Mesothelial cell of epicardium (in vitro differentiated cells): Measurements from ENCODE around the gene ANP32E. TPM values are rescaled to one million over a fixed set of nuclear protein-coding genes. Genes with fewer than 3 reads are reported as not detected.

ENCODE experiments used
- DNase-seq, 2 experiments: peaks; one replicate each; pipeline ENCODE4 v3.0.0; 2021; ENCODE audit warnings: low spot score in 2 of 2; ENCODE audit not compliant: unreplicated experiment in 2 of 2
- H3K27ac Mint-ChIP-seq: 2 replicates; pipeline ENCODE4 v1.8.0; 2021; ENCODE audit warnings: mixed read lengths
- H3K27me3 Mint-ChIP-seq: 2 replicates; pipeline ENCODE4 v1.8.0; 2021; ENCODE audit warnings: low read depth, mixed read lengths
- H3K36me3 Mint-ChIP-seq: 2 replicates; pipeline ENCODE4 v1.8.0; 2021; ENCODE audit warnings: mixed read lengths
- H3K4me1 Mint-ChIP-seq: 2 replicates; pipeline ENCODE4 v1.8.0; 2021; ENCODE audit warnings: mixed read lengths
- H3K4me3 Mint-ChIP-seq: 2 replicates; pipeline ENCODE4 v1.8.0; 2021; ENCODE audit warnings: mild to moderate bottlenecking, moderate library complexity, mixed read lengths
- H3K9me3 Mint-ChIP-seq: 2 replicates; pipeline ENCODE4 v1.8.0; 2021; ENCODE audit warnings: mixed read lengths
- CTCF ChIP-seq: fragments of 200-600 bp; sonication (generic); IDR thresholded peaks from one replicate; pipeline ENCODE4 v1.5.0; 2021; ENCODE audit warnings: antibody characterized with exemption; ENCODE audit not compliant: unreplicated experiment
- total RNA-seq: library from RNA; stranded (reverse); gene quantifications from 3 replicates; pipeline ENCODE4 v1.2.1, GENCODE V29; 2021

Gene ANP32E
- total RNA-seq = 50.2 to 56.6 TPM (median 56.2 TPM) in 3 replicates

DNA sequence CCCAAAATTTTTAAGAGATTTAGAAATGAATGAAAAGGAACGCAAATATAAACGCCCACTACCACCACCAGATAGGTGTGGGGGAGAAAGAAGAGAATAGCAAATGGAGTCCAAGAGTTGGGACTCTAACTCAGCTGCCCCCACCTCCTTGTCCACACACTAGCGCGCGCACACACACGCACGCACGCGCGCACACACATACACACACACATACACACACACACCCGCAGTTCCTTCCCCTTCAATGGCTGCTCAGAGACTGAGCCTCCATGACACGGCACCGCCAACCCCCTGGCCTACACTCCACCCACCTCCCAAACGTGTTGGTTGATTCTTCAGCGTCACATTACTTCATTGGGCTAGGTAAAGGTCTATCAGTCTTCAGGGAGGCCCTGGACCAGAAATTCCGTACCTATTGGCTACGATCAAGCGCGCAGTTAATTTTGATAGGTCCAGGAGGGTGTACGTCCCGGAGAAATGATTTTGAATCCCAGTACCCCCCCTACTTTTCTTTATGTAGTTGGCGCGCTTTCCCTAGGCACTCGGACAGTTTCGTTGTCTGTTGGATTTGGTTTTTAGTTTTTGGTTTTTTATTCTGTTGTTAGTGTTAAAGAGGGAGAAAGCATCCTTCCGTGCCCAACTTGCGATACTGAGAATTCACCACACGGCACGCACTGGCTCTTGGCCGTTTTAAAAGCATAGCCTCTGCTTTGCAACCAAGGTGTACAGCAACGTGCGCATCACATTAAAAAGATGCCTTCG is at the start of gene ANP32E:
TSS of gene ANP32E (minus strand) at position 261 of the 762 bp plus-strand sequence. CDS start 326 bp downstream, outside the sequence.
- TF ChIP-seq CTCF = no peak
- H3K27me3 Mint-ChIP-seq = no peaks in the 10 kb centered on the region
- no peaks in the 10 kb centered on the region for H3K9me3 Mint-ChIP-seq
- H3K36me3 Mint-ChIP-seq = no peaks in the 10 kb centered on the region
- peak within 1 kb of the TSS; percentile 98 for H3K27ac Mint-ChIP-seq
- DNase-seq = peak; percentile 76 to 89
- H3K4me3 Mint-ChIP-seq = no peak within 1 kb of the TSS
- peaks cover 15% of the 10 kb centered on the region for H3K4me1 Mint-ChIP-seq

DNA sequence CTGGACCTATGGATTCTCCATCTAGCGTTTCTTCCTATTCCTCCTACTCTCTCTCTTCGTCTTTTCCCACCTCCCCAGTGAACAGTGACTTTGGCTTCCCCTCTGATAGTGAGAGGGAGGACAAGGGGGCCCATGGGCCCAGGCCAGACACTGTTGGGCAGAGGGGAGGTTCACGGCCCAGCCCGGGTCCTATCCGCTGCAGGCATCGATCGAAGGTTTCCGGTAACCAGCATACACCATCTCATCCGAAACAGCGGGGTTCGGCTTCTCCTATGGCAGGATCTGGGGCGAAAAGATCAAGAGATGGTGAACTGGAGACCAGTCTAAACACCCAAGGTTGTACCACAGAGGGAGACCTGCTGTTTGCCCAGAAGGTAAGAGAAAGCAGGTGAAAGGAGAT is 47.3 kb upstream of the ANP32E start:
- peaks cover 25% of the 10 kb centered on the region for H3K27me3 Mint-ChIP-seq
- peak overlapping the region; percentile 74 for H3K4me3 Mint-ChIP-seq
- peak overlapping the region; percentile 31 for H3K27ac Mint-ChIP-seq
- peaks cover 30% of the 10 kb centered on the region for H3K4me1 Mint-ChIP-seq
- no peak for DNase-seq
- no peaks in the 10 kb centered on the region for H3K9me3 Mint-ChIP-seq
- H3K36me3 Mint-ChIP-seq = peaks cover 12% of the 10 kb centered on the region
- no peak for TF ChIP-seq CTCF

DNA sequence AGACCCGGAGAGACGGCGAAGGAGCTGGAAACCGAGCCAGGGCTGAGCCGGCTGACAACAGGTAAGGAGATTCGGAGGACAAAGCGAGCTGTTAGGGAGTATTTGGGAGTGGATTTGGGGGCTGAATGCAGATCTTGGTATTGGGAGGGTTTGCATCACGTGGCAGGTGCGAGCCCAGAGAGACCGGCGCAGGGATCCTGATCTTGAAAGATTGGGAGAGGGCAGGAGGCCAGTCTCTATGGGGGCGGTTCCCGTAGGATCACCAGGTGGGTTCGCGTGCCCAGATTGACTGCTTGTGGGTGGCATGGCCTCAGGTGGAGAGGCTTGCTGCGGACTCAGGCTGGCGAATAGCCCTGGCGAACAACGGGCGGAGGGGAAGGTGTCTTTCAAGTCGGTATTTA is 46.6 kb upstream of the ANP32E start:
- no peaks in the 10 kb centered on the region for H3K9me3 Mint-ChIP-seq
- peaks cover 24% of the 10 kb centered on the region for H3K27me3 Mint-ChIP-seq
- H3K27ac Mint-ChIP-seq = peak overlapping the region; percentile 87
- H3K36me3 Mint-ChIP-seq = peaks cover 12% of the 10 kb centered on the region
- H3K4me3 Mint-ChIP-seq = peak overlapping the region; percentile 74
- peaks cover 34% of the 10 kb centered on the region for H3K4me1 Mint-ChIP-seq
- peak in 1 of 2 experiments; percentile 53 for DNase-seq
- no peak for TF ChIP-seq CTCF

DNA sequence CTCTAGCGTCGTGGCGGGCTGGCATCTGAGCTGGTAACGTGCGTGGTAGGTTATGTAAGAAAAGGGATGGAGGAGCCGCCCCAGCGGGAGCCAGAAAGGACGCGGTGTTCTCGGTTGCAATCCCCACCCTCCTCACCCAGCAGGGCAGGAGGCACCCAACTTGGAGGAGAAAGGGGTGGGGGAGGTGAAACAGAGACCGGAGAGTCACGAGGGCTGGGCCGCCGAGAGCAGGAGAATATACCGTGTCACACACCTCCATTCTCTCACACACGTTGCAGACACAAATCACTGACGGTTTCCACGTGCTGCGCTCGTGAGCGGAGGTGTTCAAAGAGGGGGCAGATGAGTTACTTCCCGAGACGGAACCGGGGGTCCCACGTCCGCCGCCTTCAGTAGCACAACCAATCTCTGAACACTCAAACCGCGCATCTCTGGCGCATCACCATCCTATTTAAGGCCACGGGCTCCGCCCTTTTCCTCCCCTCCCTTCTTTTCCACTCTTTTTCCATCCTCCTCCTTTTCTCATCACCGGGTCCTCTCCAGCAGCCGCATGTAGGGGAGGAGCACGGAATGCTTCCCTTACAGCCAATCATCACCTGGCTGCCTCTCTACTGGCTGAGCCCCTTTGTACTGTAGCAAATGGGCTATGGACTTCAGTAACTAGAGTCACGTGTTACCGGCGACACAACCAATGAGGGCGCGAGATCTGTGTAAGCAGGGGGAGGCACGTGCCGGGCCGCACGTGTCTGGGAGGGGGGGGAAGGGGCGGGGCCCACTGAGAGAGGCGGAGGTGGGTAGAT is 46.0 kb upstream of the ANP32E start, which contains the start of gene CIART:
TSS of gene CIART (plus strand) at position 797 of the 800 bp plus-strand sequence. CDS start 714 bp downstream, outside the sequence.
- no peaks in the 10 kb centered on the region for H3K9me3 Mint-ChIP-seq
- TF ChIP-seq CTCF = no peak
- peaks cover 34% of the 10 kb centered on the region for H3K4me1 Mint-ChIP-seq
- DNase-seq = peak; percentile 75 to 81
- peak within 1 kb of the TSS; percentile 88 for H3K27ac Mint-ChIP-seq
- H3K27me3 Mint-ChIP-seq = peaks cover 23% of the 10 kb centered on the region
- H3K36me3 Mint-ChIP-seq = peaks cover 13% of the 10 kb centered on the region
- H3K4me3 Mint-ChIP-seq = peak within 1 kb of the TSS; percentile 74

GRCh38 chr1:150281221-150281757 is 45.4 kb upstream of the ANP32E start:
- Mint-ChIP-seq H3K9me3 (no peaks in the 10 kb centered on the region), H3K27ac (peak overlapping the region; percentile 88), H3K36me3 (peaks cover 10% of the 10 kb centered on the region), H3K4me1 (peaks cover 34% of the 10 kb centered on the region), H3K4me3 (peak overlapping the region; percentile 74), H3K27me3 (peaks cover 20% of the 10 kb centered on the region)
- peak in 1 of 2 experiments; percentile 56 for DNase-seq
- TF ChIP-seq CTCF = peak; percentile 47
